K562 (cell line): ENCODE data around the gene ZNF366. TPM values are rescaled to one million over a fixed set of nuclear protein-coding genes. Genes with fewer than 3 reads are reported as not detected.

ENCODE experiments used
- ATAC-seq: fragments of 200-7000 bp; cut with Tn5 transposase; 3 replicates; pipeline ENCODE4 v1.9.1; 2020; ENCODE audit warnings: moderate library complexity
- BruUV-seq: library from RNA; stranded (reverse); fragments of 400-500 nt; replicated peaks from 2 replicates; lab custom pipeline; 2021; lab: Mats Ljungman, UMichigan
- CTCF ChIA-PET: fragments of 300-600 bp; formaldehyde crosslinking; extraction: SDS; loops from one replicate; lab custom pipeline; 2021; ENCODE audit warnings: low intra/inter-chr PET ratio; lab: Yijun Ruan, JAX
- POLR2A ChIA-PET: fragments of 300-600, 350-650 bp; sonication (Branson Sonifier 250); formaldehyde crosslinking; extraction: SDS; loops from one replicate; lab custom pipeline; 2021; ENCODE audit warnings: antibody characterized with exemption, inconsistent platforms; lab: Yijun Ruan, JAX
- DNase-seq, 4 experiments: peaks; one replicate each; pipeline versions ENCODE4 v3.0.0 to v3.0.0-alpha.2; 2011 to 2018; ENCODE audit warnings: low spot score in 3 of 4, mixed read lengths in 3 of 4; ENCODE audit errors: extremely low read depth in 1 of 4
- FAIRE-seq: peaks from 2 replicates; lab custom pipeline; 2011; peaks lifted over from hg19 to GRCh38; lab: Jason Lieb, UNC
- H2AFZ ChIP-seq: 2 replicates; pipeline ENCODE4 v1.6.0; 2011; ENCODE audit warnings: low read depth, low read length, control low read depth, inconsistent platforms
- H3K27ac ChIP-seq: fragments of 200-600 bp; 3 replicates; pipeline ENCODE4 v1.8.0; 2011; ENCODE audit warnings: low read depth, mild to moderate bottlenecking, control low read depth, inconsistent platforms, low read length, moderate library complexity, mixed read lengths; ENCODE audit errors: extremely low read depth
- H3K27me3 ChIP-seq, 2 experiments: fragments of 300-600 bp in 1 of 2; 2 replicates in 1 of 2; 3 replicates in 1 of 2; pipeline versions ENCODE4 v1.6.0 to v1.8.0; 2011; ENCODE audit warnings: inconsistent platforms in 2 of 2, low read length in 2 of 2, mild to moderate bottlenecking in 1 of 2, mixed read lengths in 1 of 2, moderate library complexity in 1 of 2; ENCODE audit not compliant: control insufficient read depth in 2 of 2, insufficient read depth in 2 of 2
- H3K36me3 ChIP-seq: fragments of 300-600 bp; 3 replicates; pipeline ENCODE4 v1.8.0; 2011; ENCODE audit warnings: mild to moderate bottlenecking, low read length, inconsistent platforms; ENCODE audit not compliant: control insufficient read depth, insufficient read depth
- H3K4me1 ChIP-seq, 2 experiments: fragments of 200-600 bp in 1 of 2; replicated peaks in 1 of 2; 2 replicates in 1 of 2; 3 replicates in 1 of 2; pipeline versions ENCODE4 v1.5.1 to v1.8.0; 2011; ENCODE audit warnings: inconsistent platforms in 2 of 2, low read length in 2 of 2, mild to moderate bottlenecking in 1 of 2, mixed read lengths in 1 of 2, moderate library complexity in 1 of 2; ENCODE audit not compliant: control insufficient read depth in 2 of 2, insufficient read depth in 2 of 2
- H3K4me2 ChIP-seq: 2 replicates; pipeline ENCODE4 v1.6.1; 2011; ENCODE audit warnings: low read length, control low read depth, inconsistent platforms, mixed read lengths; ENCODE audit not compliant: insufficient read depth
- H3K4me3 ChIP-seq: fragments of 200-600 bp; sonication (generic), shearing (Covaris generic); 2 replicates; pipeline ENCODE4 v1.5.1; 2016; ENCODE audit warnings: control low read depth, inconsistent platforms
- H3K79me2 ChIP-seq: fragments of 200-600 bp; 3 replicates; pipeline ENCODE4 v1.8.0; 2011; ENCODE audit warnings: low read length, inconsistent platforms; ENCODE audit not compliant: control insufficient read depth, insufficient read depth
- H3K9ac ChIP-seq, 2 experiments: 2 replicates each; pipeline versions ENCODE4 v1.6.0 to v1.6.1; 2011; ENCODE audit warnings: low read depth in 2 of 2, low read length in 2 of 2, control low read depth in 1 of 2, inconsistent platforms in 1 of 2, mild to moderate bottlenecking in 1 of 2, mixed read lengths in 1 of 2; ENCODE audit not compliant: insufficient read depth in 1 of 2
- H3K9me1 ChIP-seq: one replicate; pipeline ENCODE4 v1.6.0; 2011; ENCODE audit warnings: inconsistent platforms, mild to moderate bottlenecking, low read length, moderate library complexity; ENCODE audit not compliant: control insufficient read depth, insufficient read depth
- H3K9me3 ChIP-seq: replicated peaks from 2 replicates; pipeline ENCODE4 v1.5.1; 2011; ENCODE audit warnings: low read depth, low read length, inconsistent platforms; ENCODE audit not compliant: control insufficient read depth, insufficient read depth
- H4K20me1 ChIP-seq: replicated peaks from 2 replicates; pipeline ENCODE4 v1.6.1; 2011; ENCODE audit warnings: low read length, inconsistent platforms, mixed read lengths; ENCODE audit not compliant: control insufficient read depth, insufficient read depth
- CHCHD3 ChIP-seq: fragments of 250-450 bp; sonication (Bioruptor Pico); IDR thresholded peaks from 2 replicates; pipeline ENCODE4 v2.1.2; 2022; ENCODE audit warnings: mild to moderate bottlenecking
- RBM22 ChIP-seq: fragments of 200-400 bp; formaldehyde crosslinking; IDR thresholded peaks from 2 replicates; pipeline ENCODE4 v1.6.1; 2018; ENCODE audit warnings: low read length, low read depth; ENCODE audit not compliant: poor library complexity, severe bottlenecking
- in situ Hi-C: fragments of 300-500 bp; cut with MboI; formaldehyde crosslinking; loops from 4 replicates; pipeline ENCODE4 v1.15.0; 2018; ENCODE audit warnings: inconsistent platforms, mixed read lengths
- intact Hi-C: fragments of 100-400 bp; cut with micrococcal nuclease; formaldehyde crosslinking; loops from 2 replicates; pipeline ENCODE4 v1.14.2; 2022
- polyA plus RNA-seq, 8 experiments: library from polyadenylated mRNA; depleted of rRNA in 4 of 8; stranded (reverse) in 5 of 8; unstranded in 3 of 8; fragments of >200 nt; fragmentation: Nextera tagmentation in 2 of 8; fragmentation: Illumina TruSeq in 1 of 8; extraction: Ambion mirVana in 2 of 8; extraction: Trizol in 1 of 8; gene quantifications; 2 replicates each; pipeline versions ENCODE4 v1.2.1 to v1.2.3, GENCODE V29; 2011 to 2014; ENCODE audit warnings: inconsistent platforms in 1 of 8, missing spikeins in 1 of 8
- total RNA-seq, 7 experiments: library from RNA; depleted of rRNA in 6 of 7; stranded (reverse); fragments of >200 nt in 6 of 7; fragmentation: Illumina TruSeq in 2 of 7; extraction: Trizol in 2 of 7; gene quantifications; 2 replicates each; pipeline versions ENCODE4 v1.2.1 to v1.2.3, GENCODE V29; 2011 to 2021; ENCODE audit warnings: low replicate concordance in 1 of 7

The ZNF366 gene
- total and polyA plus RNA-seq, 9 of the 15 experiments (the other 6 are each of a cell fraction or from before 2014, with no cell fraction given), result not detected

DNA sequence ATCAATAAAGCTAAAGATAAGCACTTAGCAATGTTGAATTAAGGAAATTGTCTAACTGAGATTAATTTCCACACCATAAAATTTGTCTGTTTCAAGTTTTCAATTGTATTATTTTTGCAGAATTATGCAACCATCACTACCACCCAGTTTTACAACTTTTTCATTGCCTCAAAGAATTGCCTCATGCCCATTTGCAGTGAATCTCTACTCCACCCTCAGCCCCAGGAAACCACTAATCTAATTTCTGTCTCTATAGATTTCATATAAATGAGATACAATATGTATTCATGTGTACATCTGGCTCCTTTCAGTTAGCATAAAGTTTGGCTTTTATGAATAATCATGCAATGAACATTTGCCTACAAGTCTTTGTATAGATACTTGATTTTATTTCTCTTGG, 114.2 kb downstream of the ZNF366 start:
- no TSS peak for BruUV-seq
- Histone ChIP-seq H3K9ac (no peak overlapping the region), H3K4me1 (no peaks in the 10 kb centered on the region), H3K27me3 (peaks cover 14 to 17% of the 10 kb centered on the region in 2 experiments), H2AFZ (no peak overlapping the region), H3K79me2 (no peaks in the 10 kb centered on the region), H4K20me1 (no peaks in the 10 kb centered on the region), H3K9me1 (no peaks in the 10 kb centered on the region), H3K9me3 (no peaks in the 10 kb centered on the region; the same call in 1 of the 2 replicates), H3K27ac (no peak overlapping the region), H3K4me2 (no peak overlapping the region), H3K4me3 (no peak overlapping the region), H3K36me3 (no peaks in the 10 kb centered on the region)
- in situ Hi-C loops (no loop called here), intact Hi-C loops (no loop called here)
- DNase-seq, result no peak
- ATAC-seq, result no peak
- CTCF ChIA-PET, result no interaction called here
- no peak for FAIRE-seq
- POLR2A ChIA-PET, result no interaction called here
- no peak for TF ChIP-seq RBM22
- no peak for TF ChIP-seq CHCHD3 (CRISPR knock-in tag)

Other genes with a start within 250 kb of the ZNF366 start
- gene MRPS27, start 187.2 kb downstream of the ZNF366 start, total RNA-seq (2014; rRNA removed), result 79.2 and 90.9 TPM in 2 replicates
- gene MRPS27, start 187.2 kb downstream of the ZNF366 start, total RNA-seq (2014; rRNA removed; fragmentation: Illumina TruSeq; extraction: Trizol), result 127 and 130 TPM in 2 replicates
- 104 and 105 TPM in 2 replicates for gene MRPS27, start 187.2 kb downstream of the ZNF366 start, total RNA-seq (2015; rRNA removed; fragmentation: Illumina TruSeq; extraction: Trizol)
- 96.7 and 97.6 TPM in 2 replicates for gene MRPS27, start 187.2 kb downstream of the ZNF366 start, total RNA-seq (2021)
- 118 and 144 TPM in 2 replicates for gene MRPS27, start 187.2 kb downstream of the ZNF366 start, polyA plus RNA-seq (2011; rRNA removed)
- gene MRPS27, start 187.2 kb downstream of the ZNF366 start, polyA plus RNA-seq (2014; fragmentation: Illumina TruSeq; extraction: Trizol), result 111 and 125 TPM in 2 replicates
- 100 to 1,000 TPM; 106 to 122 TPM for gene MRPS27, start 187.2 kb downstream of the ZNF366 start, polyA plus RNA-seq (2014; fragmentation: Nextera tagmentation; extraction: Ambion mirVana)
- gene MRPS27, start 187.2 kb downstream of the ZNF366 start, polyA plus RNA-seq (2014; rRNA removed), result 73.6 and 79.9 TPM in 2 replicates
- gene PTCD2, start 187.0 kb downstream of the ZNF366 start, total RNA-seq (2014; rRNA removed), result 12.5 and 14.6 TPM in 2 replicates
- gene PTCD2, start 187.0 kb downstream of the ZNF366 start, total RNA-seq (2014; rRNA removed; fragmentation: Illumina TruSeq; extraction: Trizol), result 18.3 and 19.4 TPM in 2 replicates
- 11.9 and 12.6 TPM in 2 replicates for gene PTCD2, start 187.0 kb downstream of the ZNF366 start, total RNA-seq (2015; rRNA removed; fragmentation: Illumina TruSeq; extraction: Trizol)
- gene PTCD2, start 187.0 kb downstream of the ZNF366 start, total RNA-seq (2021), result 18.7 and 20.6 TPM in 2 replicates
- 24.7 and 28.5 TPM in 2 replicates for gene PTCD2, start 187.0 kb downstream of the ZNF366 start, polyA plus RNA-seq (2011; rRNA removed)
- gene PTCD2, start 187.0 kb downstream of the ZNF366 start, polyA plus RNA-seq (2014; fragmentation: Illumina TruSeq; extraction: Trizol), result 13.6 and 14.6 TPM in 2 replicates
- gene PTCD2, start 187.0 kb downstream of the ZNF366 start, polyA plus RNA-seq (2014; fragmentation: Nextera tagmentation; extraction: Ambion mirVana), result 10 to 100 TPM; 18.6 to 19.6 TPM
- 14.1 and 18.8 TPM in 2 replicates for gene PTCD2, start 187.0 kb downstream of the ZNF366 start, polyA plus RNA-seq (2014; rRNA removed)